A549 (cell line): Measurements from ENCODE around the gene ADARB2. TPM values are rescaled to one million over a fixed set of nuclear protein-coding genes. Genes with fewer than 3 reads are reported as not detected.

Source experiments
- ATAC-seq, 2 experiments: fragments of 200-7000 bp in 1 of 2; fragments of >200 bp in 1 of 2; cut with Nextera tagmentation in 1 of 2; cut with Tn5 transposase in 1 of 2; 3 replicates each; pipeline versions ENCODE4 v1.8.0 to v1.9.1; 2018 to 2020; ENCODE audit warnings: mild to moderate bottlenecking in 1 of 2, moderate library complexity in 1 of 2
- CTCF ChIA-PET: fragments of 300-600 bp; sonication (Branson Sonifier 250); formaldehyde crosslinking; extraction: SDS; loops from one replicate; lab custom pipeline; 2021; ENCODE audit warnings: antibody characterized with exemption, inconsistent platforms; lab: Yijun Ruan, JAX
- POLR2A ChIA-PET: fragments of 350-600 bp; formaldehyde crosslinking; extraction: SDS; loops from one replicate; lab custom pipeline; 2021; ENCODE audit warnings: antibody characterized with exemption, inconsistent platforms; lab: Yijun Ruan, JAX
- DNase-seq, 2 experiments: peaks; one replicate each; pipeline versions ENCODE4 v3.0.0 to v3.0.0-alpha.2; 2011 to 2016; ENCODE audit warnings: low read depth in 1 of 2, low spot score in 1 of 2
- FAIRE-seq: peaks from 2 replicates; lab custom pipeline; 2011; peaks lifted over from hg19 to GRCh38; lab: Jason Lieb, UNC
- H3K27ac ChIP-seq, 2 experiments: fragments of >200 bp; sonication (Bioruptor Twin); formaldehyde crosslinking; 3 replicates each; pipeline ENCODE4 v1.5.1; 2016 to 2017
- H3K4me1 ChIP-seq: fragments of >200 bp; sonication (Bioruptor Twin); formaldehyde crosslinking; 3 replicates; pipeline ENCODE4 v1.6.1; 2016
- H3K4me2 ChIP-seq: fragments of >200 bp; sonication (Bioruptor Twin); formaldehyde crosslinking; 3 replicates; pipeline ENCODE4 v1.6.1; 2016
- H3K4me3 ChIP-seq: fragments of >200 bp; sonication (Bioruptor Twin); formaldehyde crosslinking; 3 replicates; pipeline ENCODE4 v1.5.1; 2016
- H3K9me3 ChIP-seq: fragments of >200 bp; sonication (Bioruptor Twin); formaldehyde crosslinking; 3 replicates; pipeline ENCODE4 v1.6.1; 2016
- ATOH8 ChIP-seq: fragments of 250-450 bp; sonication (Bioruptor Pico); IDR thresholded peaks from 2 replicates; pipeline ENCODE4 v1.5.0; 2020; ENCODE audit warnings: low read depth, mild to moderate bottlenecking, moderate library complexity
- CHD4 ChIP-seq: fragments of 200-600 bp; sonication (generic); IDR thresholded peaks from 2 replicates; pipeline ENCODE4 v1.6.1; 2016; ENCODE audit warnings: antibody characterized with exemption, mild to moderate bottlenecking, borderline replicate concordance
- CTCF ChIP-seq: fragments of >200 bp; sonication (Bioruptor Twin); formaldehyde crosslinking; IDR thresholded peaks from 3 replicates; pipeline ENCODE4 v1.5.1; 2016
- EHF ChIP-seq: fragments of 250-450 bp; sonication (Bioruptor Pico); IDR thresholded peaks from 2 replicates; pipeline ENCODE4 v1.5.0; 2020; ENCODE audit warnings: mild to moderate bottlenecking
- ELK1 ChIP-seq: fragments of 150-350 bp; IDR thresholded peaks from 2 replicates; pipeline ENCODE4 v1.6.1; 2014; ENCODE audit warnings: low read depth, mild to moderate bottlenecking, low read length
- ESRRA ChIP-seq: fragments of 150-350 bp; IDR thresholded peaks from 2 replicates; pipeline ENCODE4 v1.6.1; 2014; ENCODE audit warnings: mild to moderate bottlenecking, low read length, borderline replicate concordance
- HEYL ChIP-seq: fragments of 250-450 bp; sonication (Bioruptor Pico); IDR thresholded peaks from 2 replicates; pipeline ENCODE4 v1.8.0; 2021; ENCODE audit warnings: mild to moderate bottlenecking, moderate library complexity
- HOXB13 ChIP-seq: fragments of 250-450 bp; sonication (Bioruptor Pico); IDR thresholded peaks from 2 replicates; pipeline ENCODE4 v1.5.0; 2020; ENCODE audit warnings: low read depth, mild to moderate bottlenecking, moderate library complexity
- JUN ChIP-seq, 2 experiments: fragments of >200 bp; sonication (Bioruptor Twin); formaldehyde crosslinking; IDR thresholded peaks; 2 replicates in 1 of 2; 3 replicates in 1 of 2; pipeline ENCODE4 v1.6.1; 2016 to 2017
- KDM5A ChIP-seq: fragments of 200-600 bp; sonication (generic); IDR thresholded peaks from 2 replicates; pipeline ENCODE4 v1.6.1; 2016; ENCODE audit warnings: antibody characterized with exemption, mild to moderate bottlenecking
- MAX ChIP-seq: IDR thresholded peaks from 2 replicates; pipeline ENCODE4 v1.6.1; 2012
- MYC ChIP-seq: IDR thresholded peaks from 2 replicates; pipeline ENCODE4 v1.6.1; 2012; ENCODE audit warnings: mild to moderate bottlenecking, inconsistent platforms, low read length, improper control_type of control experiment, borderline replicate concordance
- PBX3 ChIP-seq: IDR thresholded peaks from 2 replicates; pipeline ENCODE4 v1.6.1; 2012
- PHF8 ChIP-seq: fragments of 200-600 bp; sonication (generic); IDR thresholded peaks from 2 replicates; pipeline ENCODE4 v1.6.1; 2016; ENCODE audit warnings: low read depth, mild to moderate bottlenecking, antibody characterized with exemption, moderate library complexity, borderline replicate concordance
- RCOR1 ChIP-seq: fragments of 150-350 bp; IDR thresholded peaks from 2 replicates; pipeline ENCODE4 v1.6.1; 2014; ENCODE audit warnings: antibody characterized with exemption, low read length, low read depth
- REST ChIP-seq: fragments of 200-600 bp; sonication (generic); IDR thresholded peaks from 2 replicates; pipeline ENCODE4 v1.6.1; 2016; ENCODE audit warnings: antibody characterized with exemption, mild to moderate bottlenecking, moderate library complexity
- TFCP2L1 ChIP-seq: fragments of 250-450 bp; sonication (Bioruptor Pico); IDR thresholded peaks from 2 replicates; pipeline ENCODE4 v1.5.0; 2021; ENCODE audit warnings: mild to moderate bottlenecking
- ZFP36 ChIP-seq: fragments of 450-650 bp; IDR thresholded peaks from 2 replicates; pipeline ENCODE4 v1.6.1; 2014; ENCODE audit warnings: borderline replicate concordance; ENCODE audit not compliant: partially characterized antibody
- ZNF302 ChIP-seq: fragments of 250-450 bp; sonication (Bioruptor Pico); IDR thresholded peaks from 2 replicates; pipeline ENCODE4 v1.9.0; 2021; ENCODE audit warnings: inconsistent platforms, mild to moderate bottlenecking, moderate library complexity
- WGBS: methylation state at CpG from one replicate; pipeline ENCODE4 v1.1.6; 2017; ENCODE audit errors: missing lambda C conversion rate; 5-methylcytosine and 5-hydroxymethylcytosine counted together
- polyA plus RNA-seq, 4 experiments: library from polyadenylated mRNA; depleted of rRNA in 3 of 4; stranded (reverse); fragments of >200 nt; fragmentation: RNase III in 1 of 4; extraction: RNeasy Plus Mini Kit Qiagen cat#74134 plus additional on column Dnase treatment in 1 of 4; gene quantifications; 2 replicates in 3 of 4; 3 replicates in 1 of 4; pipeline ENCODE4 v1.2.3, GENCODE V29; 2011 to 2017

ADARB2 gene
- polyA plus RNA-seq, 2 of the 4 experiments (the other 2 are of a cell fraction) = not detected

GRCh38 chr10:1403508-1404322 is 333.6 kb downstream of the ADARB2 start:
- ChIA-PET POLR2A (interaction anchor here (0.6 kb wide), 1 partner anchor 818 kb away, joined by 4 read pairs; no protein-coding TSS in a partner anchor), CTCF (interaction anchor here (0.8 to 3.6 kb wide), 3 partner anchors 10 to 34 kb away, joined by 3 to 21 read pairs (median 4); no protein-coding TSS in a partner anchor)
- no peaks in the 10 kb centered on the region for H3K9me3 ChIP-seq
- TF ChIP-seq MYC = no peak
- no peak for TF ChIP-seq ZFP36
- TF ChIP-seq PBX3 = no peak
- H3K4me2 ChIP-seq = no peak overlapping the region
- no peak for FAIRE-seq
- no peak overlapping the region for H3K27ac ChIP-seq
- no peaks in the 10 kb centered on the region for H3K4me1 ChIP-seq
- WGBS = 31% methylated on average over 14 of the region's 18 CpGs
- H3K4me3 ChIP-seq = no peak overlapping the region
- DNase-seq = no peak
- ATAC-seq = peak in 1 of 2 experiments; percentile 56; a peak in 4 of 6 replicates

- FAIRE-seq = no peak
- POLR2A ChIA-PET = no interaction called here
- no peaks in the 10 kb centered on the region for H3K9me3 ChIP-seq
- H3K4me3 ChIP-seq = no peak overlapping the region
- no peak for DNase-seq
- no peak for ATAC-seq
- WGBS = 46% methylated on average over 26 of the region's 27 CpGs
- H3K4me1 ChIP-seq = no peaks in the 10 kb centered on the region
- H3K4me2 ChIP-seq = no peak overlapping the region
- H3K27ac ChIP-seq = no peak overlapping the region
- no peak for TF ChIP-seq ELK1
- no peak for TF ChIP-seq EHF
- TF ChIP-seq JUN (IDR thresholded peaks at IDR 0.05) = no peak
- no peak for TF ChIP-seq KDM5A
- no peak for TF ChIP-seq PHF8
- TF ChIP-seq CTCF = no peak
- TF ChIP-seq MAX = no peak
- CTCF ChIA-PET = interaction anchor here (0.8 to 3.6 kb wide), 2 partner anchors 18 to 34 kb away, joined by 3 to 21 read pairs; no protein-coding TSS in a partner anchor
Measured at GRCh38 chr10:1402816-1403507, 334.4 kb downstream of the ADARB2 start.

GRCh38 chr10:1402016-1402770 is 335.1 kb downstream of the ADARB2 start:
- ATAC-seq (no peak), FAIRE-seq (no peak), DNase-seq (no peak)
- CTCF ChIA-PET = interaction anchor here (3.6 kb wide), 1 partner anchor 19 kb away, joined by 21 read pairs; no protein-coding TSS in a partner anchor
- Histone ChIP-seq H3K4me2 (no peak overlapping the region), H3K9me3 (no peaks in the 10 kb centered on the region), H3K27ac (no peak overlapping the region), H3K4me3 (no peak overlapping the region), H3K4me1 (no peaks in the 10 kb centered on the region)
- POLR2A ChIA-PET = no interaction called here
- 62% methylated on average over 21 of the region's 25 CpGs for WGBS
- TF ChIP-seq HOXB13 = no peak
- no peak for TF ChIP-seq CHD4
- no peak for TF ChIP-seq ZNF302
- no peak for TF ChIP-seq HEYL (CRISPR knock-in tag)
- TF ChIP-seq RCOR1 = no peak
- TF ChIP-seq TFCP2L1 = no peak
- no peak for TF ChIP-seq ESRRA
- TF ChIP-seq EHF = no peak
- TF ChIP-seq ATOH8 (CRISPR knock-in tag) = no peak
- TF ChIP-seq REST = no peak
